WTC11 (cell line): Measurements from ENCODE around the gene KIF6.

Experiments used
- NR3C1 ChIP-seq: sonication (generic); formaldehyde crosslinking; conservative IDR thresholded peaks from 2 replicates; pipeline ENCODE4 v1.8.1; 2023; ENCODE audit warnings: low read depth, mild to moderate bottlenecking, missing genetic modification reagents
- TEAD4 ChIP-seq: sonication (generic); formaldehyde crosslinking; IDR thresholded peaks from 2 replicates; pipeline ENCODE4 v1.8.0; 2022; ENCODE audit warnings: mild to moderate bottlenecking, missing genetic modification reagents
- ZNF232 ChIP-seq: sonication (generic); formaldehyde crosslinking; IDR thresholded peaks from 2 replicates; pipeline ENCODE4 v1.8.0; 2022; ENCODE audit warnings: mild to moderate bottlenecking, missing genetic modification reagents
- TF ChIP-seq, protein P1 (sequence below): sonication (generic); formaldehyde crosslinking; conservative IDR thresholded peaks from 2 replicates; pipeline ENCODE4 v1.8.1; 2022; ENCODE audit warnings: mild to moderate bottlenecking, missing genetic modification reagents
- TF ChIP-seq, protein P2 (sequence below): fragments of 200-600 bp; IDR thresholded peaks from 2 replicates; pipeline ENCODE4 v1.8.0; 2022; ENCODE audit warnings: antibody characterized with exemption
- TF ChIP-seq, protein P3 (sequence below): sonication (generic); formaldehyde crosslinking; IDR thresholded peaks from 2 replicates; pipeline ENCODE4 v1.8.0; 2022; ENCODE audit warnings: mild to moderate bottlenecking, missing genetic modification reagents

DNA sequence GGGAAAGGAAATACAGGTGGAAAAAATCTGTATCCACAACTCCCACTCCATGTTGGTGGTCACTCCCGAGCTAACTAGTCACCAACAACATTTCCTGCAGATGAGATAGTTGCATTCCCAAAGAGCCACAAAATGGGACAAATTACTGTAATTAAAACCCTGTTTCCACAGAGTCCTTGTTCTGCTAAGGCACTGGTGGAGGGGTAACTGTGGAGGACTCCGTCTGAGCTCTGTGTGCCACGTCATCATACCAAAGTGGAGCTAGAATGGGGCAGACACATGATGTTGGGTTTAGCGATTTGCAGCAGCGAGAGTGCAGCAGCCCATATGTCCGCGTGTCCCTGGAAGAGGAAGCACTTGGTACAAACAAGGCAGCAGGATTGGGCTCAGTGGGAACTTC lies 230.2 kb downstream of the KIF6 start:
- TF ChIP-seq NR3C1 = no peak
- TF ChIP-seq TEAD4 (CRISPR knock-in tag) = no peak
- TF ChIP-seq, protein P1, sequence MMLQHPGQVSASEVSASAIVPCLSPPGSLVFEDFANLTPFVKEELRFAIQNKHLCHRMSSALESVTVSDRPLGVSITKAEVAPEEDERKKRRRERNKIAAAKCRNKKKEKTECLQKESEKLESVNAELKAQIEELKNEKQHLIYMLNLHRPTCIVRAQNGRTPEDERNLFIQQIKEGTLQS (CRISPR knock-in tag) = no peak
- TF ChIP-seq, protein P2, sequence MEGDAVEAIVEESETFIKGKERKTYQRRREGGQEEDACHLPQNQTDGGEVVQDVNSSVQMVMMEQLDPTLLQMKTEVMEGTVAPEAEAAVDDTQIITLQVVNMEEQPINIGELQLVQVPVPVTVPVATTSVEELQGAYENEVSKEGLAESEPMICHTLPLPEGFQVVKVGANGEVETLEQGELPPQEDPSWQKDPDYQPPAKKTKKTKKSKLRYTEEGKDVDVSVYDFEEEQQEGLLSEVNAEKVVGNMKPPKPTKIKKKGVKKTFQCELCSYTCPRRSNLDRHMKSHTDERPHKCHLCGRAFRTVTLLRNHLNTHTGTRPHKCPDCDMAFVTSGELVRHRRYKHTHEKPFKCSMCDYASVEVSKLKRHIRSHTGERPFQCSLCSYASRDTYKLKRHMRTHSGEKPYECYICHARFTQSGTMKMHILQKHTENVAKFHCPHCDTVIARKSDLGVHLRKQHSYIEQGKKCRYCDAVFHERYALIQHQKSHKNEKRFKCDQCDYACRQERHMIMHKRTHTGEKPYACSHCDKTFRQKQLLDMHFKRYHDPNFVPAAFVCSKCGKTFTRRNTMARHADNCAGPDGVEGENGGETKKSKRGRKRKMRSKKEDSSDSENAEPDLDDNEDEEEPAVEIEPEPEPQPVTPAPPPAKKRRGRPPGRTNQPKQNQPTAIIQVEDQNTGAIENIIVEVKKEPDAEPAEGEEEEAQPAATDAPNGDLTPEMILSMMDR = no peak
- TF ChIP-seq, protein P3, sequence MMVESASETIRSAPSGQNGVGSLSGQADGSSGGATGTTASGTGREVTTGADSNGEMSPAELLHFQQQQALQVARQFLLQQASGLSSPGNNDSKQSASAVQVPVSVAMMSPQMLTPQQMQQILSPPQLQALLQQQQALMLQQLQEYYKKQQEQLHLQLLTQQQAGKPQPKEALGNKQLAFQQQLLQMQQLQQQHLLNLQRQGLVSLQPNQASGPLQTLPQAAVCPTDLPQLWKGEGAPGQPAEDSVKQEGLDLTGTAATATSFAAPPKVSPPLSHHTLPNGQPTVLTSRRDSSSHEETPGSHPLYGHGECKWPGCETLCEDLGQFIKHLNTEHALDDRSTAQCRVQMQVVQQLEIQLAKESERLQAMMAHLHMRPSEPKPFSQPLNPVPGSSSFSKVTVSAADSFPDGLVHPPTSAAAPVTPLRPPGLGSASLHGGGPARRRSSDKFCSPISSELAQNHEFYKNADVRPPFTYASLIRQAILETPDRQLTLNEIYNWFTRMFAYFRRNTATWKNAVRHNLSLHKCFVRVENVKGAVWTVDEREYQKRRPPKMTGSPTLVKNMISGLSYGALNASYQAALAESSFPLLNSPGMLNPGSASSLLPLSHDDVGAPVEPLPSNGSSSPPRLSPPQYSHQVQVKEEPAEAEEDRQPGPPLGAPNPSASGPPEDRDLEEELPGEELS (CRISPR knock-in tag) = no peak
- no peak for TF ChIP-seq ZNF232
